Lung (tissue), 12 donors: ENCODE data around the gene SCARB1. TPM values are rescaled to one million over a fixed set of nuclear protein-coding genes. Genes with fewer than 3 reads are reported as not detected.
A peak's percentile ranks its signal among the peaks of the same experiment; 100 is the strongest.

Source experiments
- ATAC-seq: fragments of 200-7000 bp; cut with Tn5 transposase; one replicate; pipeline ENCODE4 v1.9.1; 2020; ENCODE audit warnings: moderate number of reproducible peaks; ENCODE audit not compliant: insufficient read depth, low FRiP score
- DNase-seq, 3 donors: peaks; one replicate each; pipeline ENCODE4 v3.0.0-alpha.2; 2013 to 2017
- H3K27ac ChIP-seq, 2 donors: one replicate each; pipeline ENCODE4 v1.5.1; 2013; ENCODE audit warnings: mild to moderate bottlenecking in 2 of 2, moderate library complexity in 2 of 2, control low read depth in 1 of 2, inconsistent platforms in 1 of 2, low read depth in 1 of 2, low read length in 1 of 2
- H3K27me3 ChIP-seq, 3 donors: one replicate each; pipeline ENCODE4 v1.5.1; 2013; ENCODE audit warnings: low read length in 2 of 3; ENCODE audit not compliant: control insufficient read depth in 3 of 3, insufficient read depth in 3 of 3
- H3K36me3 ChIP-seq, 4 donors: one replicate each; pipeline ENCODE4 v1.5.1; 2013; ENCODE audit warnings: low read length in 4 of 4, mild to moderate bottlenecking in 1 of 4, moderate library complexity in 1 of 4; ENCODE audit not compliant: control insufficient read depth in 4 of 4, insufficient read depth in 4 of 4
- H3K4me1 ChIP-seq, 5 donors: one replicate each; pipeline ENCODE4 v1.5.1; 2013; ENCODE audit warnings: low read length in 5 of 5, mild to moderate bottlenecking in 2 of 5, moderate library complexity in 1 of 5; ENCODE audit not compliant: control insufficient read depth in 5 of 5, insufficient read depth in 5 of 5
- H3K4me3 ChIP-seq: one replicate; pipeline ENCODE4 v1.5.1; 2013; ENCODE audit warnings: mild to moderate bottlenecking, control low read depth, moderate library complexity
- H3K9ac ChIP-seq, 2 donors: one replicate each; pipeline ENCODE4 v1.5.1; 2013; ENCODE audit warnings: low read length in 2 of 2, control low read depth in 1 of 2; ENCODE audit not compliant: insufficient read depth in 1 of 2
- H3K9me3 ChIP-seq, 4 donors: one replicate each; pipeline ENCODE4 v1.5.1; 2013; ENCODE audit warnings: low read length in 3 of 4, mild to moderate bottlenecking in 1 of 4, moderate library complexity in 1 of 4; ENCODE audit not compliant: control insufficient read depth in 4 of 4, insufficient read depth in 3 of 4
- CTCF ChIP-seq: IDR thresholded peaks from 2 replicates; pipeline ENCODE4 v1.5.1; 2012; ENCODE audit warnings: mild to moderate bottlenecking; ENCODE audit errors: control extremely low read depth, extremely low read depth
- WGBS, 2 donors: extraction: QIAGEN DNeasy Blood & Tissue Kit; methylation state at CpG; one replicate each; pipeline ENCODE4 v1.1.7; 2013; 5-methylcytosine and 5-hydroxymethylcytosine counted together
- polyA plus RNA-seq, 2 donors: library from polyadenylated mRNA; stranded (reverse); fragments of 200-250 nt; gene quantifications; one replicate each; pipeline ENCODE4 v1.2.1, GENCODE V29; 2013
- total RNA-seq, 2 donors: library from RNA; depleted of rRNA in 1 of 2; stranded (reverse); fragments of >200 nt in 1 of 2; gene quantifications; one replicate each; pipeline ENCODE4 v1.2.1, GENCODE V29; 2014 to 2021
- donor health status: control.
- donor health status: control.
- donor health status: Bipolar disorder and iron deficiency.
- donor health status: healthy.
- donor health status: DM: yes; HTN: yes; CAD: no.

The SCARB1 gene
- total and polyA plus RNA-seq, 4 donors, result 11.9 to 31.3 (median 28.8) TPM

GRCh38 chr12:124862768-124863415 is 772 bp downstream of the SCARB1 start:
- H3K4me3 ChIP-seq, result peak overlapping the region; percentile 77
- H3K27me3 ChIP-seq, result no peaks in the 10 kb centered on the region
- no peak overlapping the region for H3K27ac ChIP-seq
- no peak for DNase-seq
- no peaks in the 10 kb centered on the region for H3K36me3 ChIP-seq
- H3K9ac ChIP-seq, result no peak overlapping the region
- no peak for TF ChIP-seq CTCF
- peaks cover 0 to 19% (median 5%) of the 10 kb centered on the region in 5 donors for H3K4me1 ChIP-seq
- ATAC-seq, result no peak
- WGBS, 2 donors, result 21 to 25% methylated on average over 18 to 22 of the region's 22 CpGs
- no peaks in the 10 kb centered on the region for H3K9me3 ChIP-seq

- Histone ChIP-seq H3K36me3 (no peaks in the 10 kb centered on the region), H3K9ac (no peak overlapping the region), H3K27me3 (no peaks in the 10 kb centered on the region), H3K9me3 (no peaks in the 10 kb centered on the region), H3K27ac (peak overlapping the region in 1 of 2 donors; percentile 15), H3K4me3 (no peak overlapping the region), H3K4me1 (peaks cover 0 to 19% (median 5%) of the 10 kb centered on the region in 5 donors)
- no peak for DNase-seq
- ATAC-seq, result no peak
- TF ChIP-seq CTCF, result no peak
- 75 to 78% methylated on average over 8 of the region's 8 CpGs for WGBS, 2 donors
Observed at GRCh38 chr12:124861898-124862676, 1.6 kb downstream of the SCARB1 start.

GRCh38 chr12:124861492-124861891 is 2.2 kb downstream of the SCARB1 start:
- peak; percentile 49 to 71 (median 57) for DNase-seq
- WGBS, 2 donors, result 38 to 62% methylated on average over 9 of the region's 9 CpGs
- no peak overlapping the region for H3K9ac ChIP-seq

More at GRCh38 chr12:124861492-124861891, 2.2 kb downstream of the SCARB1 start:
- H3K9me3 ChIP-seq, result no peaks in the 10 kb centered on the region
- ATAC-seq, result no peak
- H3K4me3 ChIP-seq, result no peak overlapping the region
- H3K27ac ChIP-seq, result no peak overlapping the region
- TF ChIP-seq CTCF, result no peak
- peaks cover 0 to 21% (median 7%) of the 10 kb centered on the region in 5 donors for H3K4me1 ChIP-seq
- H3K36me3 ChIP-seq, result no peaks in the 10 kb centered on the region
- no peaks in the 10 kb centered on the region for H3K27me3 ChIP-seq
